LNCAP (cell line): ENCODE data around the gene PERCC1.
A peak's percentile ranks its signal among the peaks of the same experiment; 100 is the strongest.

Experiments used
- TF ChIP-seq, protein P1 (sequence below): fragments of 450-650 bp; IDR thresholded peaks from 2 replicates; pipeline ENCODE4 v1.5.1; 2017; ENCODE audit warnings: mild to moderate bottlenecking

Gene PERCC1

DNA sequence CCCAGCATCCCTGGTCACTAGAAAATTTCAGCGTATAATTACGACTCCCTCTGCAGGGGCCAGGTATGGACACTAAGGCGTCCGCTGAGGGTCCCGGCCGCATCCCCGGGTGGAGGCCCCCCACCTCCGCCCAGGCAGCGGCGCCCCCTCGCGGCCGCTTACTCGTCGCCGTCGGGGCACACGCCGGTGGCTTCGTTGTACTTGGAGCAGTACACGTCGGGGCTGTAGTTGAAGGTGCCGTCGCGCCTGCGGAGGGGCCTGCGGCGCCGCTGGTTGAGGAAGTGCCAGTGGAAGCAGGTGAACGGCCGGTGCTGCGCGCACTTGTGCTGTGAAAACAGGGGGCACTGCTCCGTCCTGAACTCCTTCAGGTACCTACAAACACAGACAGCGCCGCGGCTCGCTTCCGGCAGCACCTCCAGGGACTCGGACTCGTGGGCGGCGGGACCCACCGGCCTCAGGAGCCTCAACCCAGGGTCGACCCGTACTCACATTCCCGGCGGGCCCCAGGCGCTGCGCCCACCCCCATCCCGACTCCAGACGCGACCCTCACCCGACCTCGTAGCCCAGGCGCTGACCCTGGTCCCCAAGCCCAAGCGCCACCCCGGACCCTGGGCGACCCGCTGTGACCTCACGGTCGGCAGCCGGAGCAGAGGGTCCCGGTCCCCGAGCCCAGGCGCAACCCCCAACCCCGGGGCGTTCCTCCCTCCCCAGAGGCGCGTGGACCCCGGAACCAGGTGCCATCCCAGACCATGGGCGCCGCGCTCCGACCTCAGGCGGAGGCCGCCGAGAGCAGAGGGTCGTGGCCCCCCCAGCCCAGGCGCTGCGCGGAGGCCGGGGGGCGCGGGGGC is 17.0 kb upstream of the PERCC1 start:
- TF ChIP-seq, protein P1, sequence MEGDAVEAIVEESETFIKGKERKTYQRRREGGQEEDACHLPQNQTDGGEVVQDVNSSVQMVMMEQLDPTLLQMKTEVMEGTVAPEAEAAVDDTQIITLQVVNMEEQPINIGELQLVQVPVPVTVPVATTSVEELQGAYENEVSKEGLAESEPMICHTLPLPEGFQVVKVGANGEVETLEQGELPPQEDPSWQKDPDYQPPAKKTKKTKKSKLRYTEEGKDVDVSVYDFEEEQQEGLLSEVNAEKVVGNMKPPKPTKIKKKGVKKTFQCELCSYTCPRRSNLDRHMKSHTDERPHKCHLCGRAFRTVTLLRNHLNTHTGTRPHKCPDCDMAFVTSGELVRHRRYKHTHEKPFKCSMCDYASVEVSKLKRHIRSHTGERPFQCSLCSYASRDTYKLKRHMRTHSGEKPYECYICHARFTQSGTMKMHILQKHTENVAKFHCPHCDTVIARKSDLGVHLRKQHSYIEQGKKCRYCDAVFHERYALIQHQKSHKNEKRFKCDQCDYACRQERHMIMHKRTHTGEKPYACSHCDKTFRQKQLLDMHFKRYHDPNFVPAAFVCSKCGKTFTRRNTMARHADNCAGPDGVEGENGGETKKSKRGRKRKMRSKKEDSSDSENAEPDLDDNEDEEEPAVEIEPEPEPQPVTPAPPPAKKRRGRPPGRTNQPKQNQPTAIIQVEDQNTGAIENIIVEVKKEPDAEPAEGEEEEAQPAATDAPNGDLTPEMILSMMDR: peak; percentile 78

DNA sequence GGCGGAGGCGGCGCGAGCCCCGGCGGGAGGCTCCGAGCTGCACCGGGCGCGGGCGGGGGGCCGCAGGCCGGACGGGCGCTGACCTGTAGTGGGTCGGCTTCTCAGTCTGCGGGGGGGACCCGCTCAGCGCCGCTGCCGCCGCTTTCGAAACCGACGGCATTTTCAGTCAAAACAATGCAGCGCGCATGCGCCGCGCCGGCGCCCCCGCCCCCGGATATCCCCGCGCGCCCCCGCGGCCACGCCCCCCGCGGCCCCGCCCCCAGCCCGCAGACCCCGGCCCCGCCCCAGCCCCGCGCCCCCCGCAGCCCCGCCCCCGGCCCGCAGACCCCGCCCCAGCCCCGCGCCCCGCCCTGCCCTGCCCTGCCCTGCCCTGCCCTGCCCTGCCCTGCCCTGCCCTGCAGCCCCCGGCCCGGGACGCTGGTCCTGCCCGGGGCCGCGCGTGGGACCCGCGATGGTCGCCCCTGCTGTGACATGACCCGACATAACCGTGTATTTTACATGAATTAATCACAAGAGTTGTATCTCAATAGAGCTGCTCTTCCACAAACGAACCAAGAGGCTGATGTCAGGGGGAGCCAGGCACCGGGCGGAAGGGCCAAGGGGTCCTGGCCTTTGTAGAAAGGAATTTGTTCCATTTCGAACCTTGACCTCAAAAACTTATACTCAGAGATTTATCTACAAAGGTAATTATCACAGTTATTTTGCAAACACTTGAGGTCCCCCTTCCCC is 16.2 kb upstream of the PERCC1 start, which contains the start of gene UNKL:
TSS of gene UNKL (minus strand) at position 173 of the 729 bp plus-strand sequence. CDS start at position 160, 13 bp downstream.
- TF ChIP-seq, protein P1: no peak

DNA sequence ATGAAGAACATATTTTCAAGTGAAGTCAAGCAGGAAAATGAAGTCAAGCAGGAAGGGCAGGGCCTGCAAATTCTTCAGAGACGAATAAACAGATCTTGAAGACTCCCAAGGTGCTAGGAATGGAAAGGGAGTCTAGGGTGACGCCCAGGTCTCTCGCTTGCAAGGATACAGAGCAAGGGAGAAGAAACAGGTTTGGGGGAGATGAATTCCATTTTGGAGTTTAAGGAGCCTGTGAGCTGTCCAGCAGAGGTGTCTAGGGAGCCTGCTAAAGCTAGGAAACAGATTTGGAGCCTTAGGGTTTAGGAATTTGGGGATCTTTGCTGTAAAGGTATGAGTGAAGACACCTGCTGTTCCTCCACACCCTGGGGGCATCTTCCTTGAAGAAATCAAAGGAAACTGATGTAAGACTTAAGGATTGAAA is 14.3 kb upstream of the PERCC1 start:
- TF ChIP-seq, protein P1: no peak

DNA sequence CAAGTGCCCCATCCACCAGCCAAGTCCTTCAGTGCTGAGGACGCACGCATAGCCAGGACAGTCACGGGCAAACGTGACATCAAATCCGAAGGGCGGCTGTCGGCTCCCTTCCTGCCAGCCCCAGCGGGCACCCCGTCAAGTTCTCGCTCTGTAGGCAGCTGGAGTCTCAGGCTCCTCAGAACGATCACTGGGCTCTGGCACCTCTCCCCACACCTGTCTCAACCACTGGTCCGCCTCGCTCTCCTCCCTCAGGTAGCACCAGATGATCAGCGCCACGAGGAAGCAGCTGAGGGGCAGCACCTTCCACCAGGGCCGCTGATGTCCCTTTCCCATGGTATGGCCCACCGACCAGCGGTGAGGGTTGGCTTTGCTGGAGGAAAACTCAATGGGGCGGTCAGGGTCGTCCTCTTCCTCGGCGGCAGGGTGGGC is 10.8 kb upstream of the PERCC1 start:
- TF ChIP-seq, protein P1: no peak

DNA sequence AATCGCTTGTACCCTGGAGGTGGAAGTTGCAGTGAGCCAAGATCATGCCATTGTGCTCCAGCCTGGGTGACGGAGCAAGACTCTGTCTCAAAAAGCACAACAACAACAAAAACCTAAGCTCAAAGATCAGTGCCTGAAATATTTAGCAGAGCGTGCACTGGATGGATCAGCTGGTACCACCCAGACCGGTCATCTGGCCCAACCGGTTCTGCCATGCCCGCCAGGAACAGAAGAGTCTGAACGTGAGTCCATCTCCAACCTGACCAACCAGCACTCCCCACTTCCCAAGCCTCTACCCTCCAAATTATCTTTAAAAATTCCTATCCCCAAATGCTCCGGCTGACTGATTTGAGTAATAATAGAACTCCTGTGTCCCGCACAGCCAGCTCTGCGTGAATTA is 8.8 kb upstream of the PERCC1 start:
- TF ChIP-seq, protein P1: no peak

DNA sequence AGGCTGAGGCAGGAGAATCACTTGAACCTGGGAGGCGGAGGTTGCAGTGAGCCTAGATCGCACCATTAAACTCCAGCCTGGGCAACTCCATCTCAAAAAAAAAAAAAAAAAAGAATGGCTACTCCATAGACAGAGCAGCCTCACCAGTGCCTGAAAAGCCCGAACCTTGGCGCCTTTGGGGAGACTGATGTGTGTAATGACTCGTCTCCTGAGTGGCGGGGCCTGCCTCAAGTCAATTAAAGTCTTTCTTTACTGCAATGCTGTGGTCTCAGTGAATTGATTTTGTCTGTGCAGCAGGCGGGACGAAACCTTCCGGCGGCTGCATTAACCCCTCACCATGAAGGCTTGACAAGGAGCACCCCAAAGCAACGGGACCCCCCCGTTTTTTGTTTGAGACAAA is 6.8 kb upstream of the PERCC1 start:
- TF ChIP-seq, protein P1: no peak

DNA sequence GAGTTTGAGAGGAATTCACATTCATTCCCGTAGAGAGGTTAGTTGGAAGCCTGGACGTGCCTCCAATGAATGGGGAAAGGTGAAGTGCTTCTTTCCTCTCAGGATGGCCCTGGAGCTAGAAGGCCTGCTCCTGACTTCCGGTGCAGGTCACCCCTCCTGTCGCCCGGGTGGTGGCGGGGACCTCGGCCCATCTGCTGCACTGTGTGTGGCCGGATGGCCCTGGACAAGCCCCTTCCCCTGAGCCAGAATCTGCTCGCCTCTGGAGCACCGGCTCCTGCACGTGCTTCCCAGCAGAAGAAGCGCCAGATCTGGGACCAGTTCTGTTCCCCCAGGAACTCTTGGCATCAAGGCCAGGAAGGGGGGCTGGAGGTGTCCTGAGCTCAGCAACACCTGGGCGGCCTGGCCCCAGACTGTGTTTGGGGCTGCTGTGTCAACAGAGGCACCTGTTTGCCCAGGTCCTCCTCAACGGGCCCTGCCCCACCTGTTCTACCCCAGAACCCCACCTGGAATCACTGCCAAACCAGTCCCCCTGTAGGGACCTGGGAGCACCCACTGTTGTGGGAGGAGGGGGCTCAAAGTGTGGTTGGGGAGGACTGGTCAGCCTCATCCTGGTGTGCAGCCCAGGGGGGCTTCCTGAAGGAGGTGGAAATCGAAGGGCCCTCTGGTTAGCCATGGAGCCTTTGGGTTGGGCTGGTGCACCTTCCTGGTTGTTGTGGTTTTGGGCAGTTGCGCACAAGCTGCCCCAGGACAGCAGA is 5.1 kb upstream of the PERCC1 start:
- TF ChIP-seq, protein P1: no peak
